GM21825 (cell line): ENCODE results near the gene SDSL.
A peak's percentile ranks its signal among the peaks of the same experiment; 100 is the strongest.

ENCODE experiments used
- ATAC-seq: cut with Tn5 transposase; IDR thresholded peaks from one replicate; pipeline ENCODE4 v1.9.1; 2021; ENCODE audit warnings: mild to moderate bottlenecking, moderate library complexity; ENCODE audit not compliant: unreplicated experiment

SDSL gene

GRCh38 chr12:113422030-113422885 lies at the start of gene SDSL:
Gene SDSL, plus strand, starts transcription at chr12:113422380. Its CDS starts 5,603 bp downstream, at chr12:113427983.
- ATAC-seq, result peak; percentile 90

GRCh38 chr12:113373440-113373839 lies 48.7 kb upstream of the SDSL start:
- no peak for ATAC-seq

- ATAC-seq, result no peak
Measured at GRCh38 chr12:113373969-113374368, 48.2 kb upstream of the SDSL start.

- no peak for ATAC-seq
Measured at GRCh38 chr12:113374823-113375428, 47.3 kb upstream of the SDSL start.

GRCh38 chr12:113378291-113378690 lies 43.9 kb upstream of the SDSL start:
- ATAC-seq, result no peak

GRCh38 chr12:113381220-113381619 lies 41.0 kb upstream of the SDSL start:
- no peak for ATAC-seq

GRCh38 chr12:113382206-113382605 lies 40.0 kb upstream of the SDSL start:
- ATAC-seq, result no peak

- ATAC-seq, result no peak
Measured at GRCh38 chr12:113384778-113385177, 37.4 kb upstream of the SDSL start.

GRCh38 chr12:113385282-113385882 lies 36.8 kb upstream of the SDSL start:
- ATAC-seq, result no peak

- no peak for ATAC-seq
Measured at GRCh38 chr12:113386866-113387566, 35.2 kb upstream of the SDSL start.

- no peak for ATAC-seq
Measured at GRCh38 chr12:113387631-113388030, 34.5 kb upstream of the SDSL start.

- no peak for ATAC-seq
Measured at GRCh38 chr12:113388351-113388750, 33.8 kb upstream of the SDSL start.

- no peak for ATAC-seq
Measured at GRCh38 chr12:113390064-113391043, 31.8 kb upstream of the SDSL start.

GRCh38 chr12:113391145-113391544 lies 31.0 kb upstream of the SDSL start:
- no peak for ATAC-seq

- ATAC-seq, result no peak
Measured at GRCh38 chr12:113391650-113392337, 30.4 kb upstream of the SDSL start.

- no peak for ATAC-seq
Measured at GRCh38 chr12:113392520-113392919, 29.7 kb upstream of the SDSL start.

- no peak for ATAC-seq
Measured at GRCh38 chr12:113392988-113393579, 29.1 kb upstream of the SDSL start.

- ATAC-seq, result no peak
Measured at GRCh38 chr12:113393749-113394148, 28.4 kb upstream of the SDSL start.

- no peak for ATAC-seq
Measured at GRCh38 chr12:113395119-113395518, 27.1 kb upstream of the SDSL start.
